GM13977 (cell line): ENCODE data around the gene PITPNM1.

Experiments
- DNase-seq: peaks from one replicate; pipeline ENCODE4 v3.0.0; 2012; ENCODE audit warnings: low spot score
- CTCF ChIP-seq: IDR thresholded peaks from 2 replicates; pipeline ENCODE4 v1.5.1; 2012; ENCODE audit warnings: mild to moderate bottlenecking, control low read depth; ENCODE audit not compliant: insufficient read depth; ENCODE audit errors: extremely low read depth, missing control alignments
- in situ Hi-C: fragments of 300-500 bp; cut with MboI; formaldehyde crosslinking; loops from one replicate; pipeline ENCODE4 v1.12.0; 2022; ENCODE audit warnings: low sequenced_read_pairs, low pct_unique_long_range_greater_than_20kb, mixed read lengths, inconsistent platforms; ENCODE audit not compliant: unreplicated experiment

The PITPNM1 gene

GRCh38 chr11:67507864-67508485 is 2.8 kb upstream of the PITPNM1 start, which contains the start of gene CDK2AP2:
CDK2AP2 (minus strand) TSS chr11:67508162; CDS start chr11:67508082, 80 bp downstream.
- in situ Hi-C loops: no loop called here

GRCh38 chr11:67507242-67507863 is 2.2 kb upstream of the PITPNM1 start:
- in situ Hi-C loops: no loop called here
- no peak for DNase-seq
- no peak for TF ChIP-seq CTCF

More at GRCh38 chr11:67507864-67508485, 2.8 kb upstream of the PITPNM1 start, which contains the start of gene CDK2AP2:
- no peak for TF ChIP-seq CTCF
- DNase-seq: peak; percentile 99

- no peak for DNase-seq
- in situ Hi-C loops: no loop called here
- no peak for TF ChIP-seq CTCF
Observed at GRCh38 chr11:67506426-67507051, 1.4 kb upstream of the PITPNM1 start.

GRCh38 chr11:67505605-67506396 is 638 bp upstream of the PITPNM1 start:
- peak; percentile 98 for TF ChIP-seq CTCF
- peak; percentile 89 for DNase-seq
- in situ Hi-C loops: no loop called here

- in situ Hi-C loops: no loop called here
- peak; percentile 80 for DNase-seq
- TF ChIP-seq CTCF: no peak
Observed at GRCh38 chr11:67504005-67504949, 886 bp downstream of the PITPNM1 start.
